ENCODE measurements around the gene N4BP2L2. TPM values are rescaled to one million over a fixed set of nuclear protein-coding genes. Genes with fewer than 3 reads are reported as not detected.

The N4BP2L2 gene
- total and polyA plus RNA-seq, 4 donors = 14.9 to 116 (median 76.7) TPM

GRCh38 chr13:32537580-32538142 lies 934 bp downstream of the N4BP2L2 start:
- peak overlapping the region; percentile 96 to 98 for H3K9ac ChIP-seq (ENCODE audit: low read depth in 1 of 2, low read length in 2 of 2)
- H3K4me1 ChIP-seq (ENCODE audit: control insufficient read depth in 4 of 4, insufficient read depth in 4 of 4, low read length in 3 of 4) = peaks cover 4 to 19% (median 11%) of the 10 kb centered on the region in 4 donors
- no peaks in the 10 kb centered on the region for H3K9me3 ChIP-seq (ENCODE audit: control insufficient read depth in 4 of 4, low read length in 3 of 4)
- H3K36me3 ChIP-seq (ENCODE audit: control insufficient read depth in 4 of 4, insufficient read depth in 3 of 4, low read depth in 1 of 4, low read length in 3 of 4) = peaks cover 2 to 10% (median 6%) of the 10 kb centered on the region in 4 donors
- H3K27ac ChIP-seq (ENCODE audit: low read depth in 1 of 2, low read length in 2 of 2) = peak overlapping the region; percentile 92 to 99
- no peaks in the 10 kb centered on the region for H3K27me3 ChIP-seq (ENCODE audit: control insufficient read depth in 4 of 4, insufficient read depth in 4 of 4, low read length in 3 of 4)
- TF ChIP-seq FOXA1 (IDR thresholded peaks at IDR 0.05) (no peak), RXRA (IDR thresholded peaks at IDR 0.05) (no peak), YY1 (IDR thresholded peaks at IDR 0.05) (no peak)
- 21% methylated on average over 22 of the region's 22 CpGs for WGBS
- peak; percentile 57 for DNase-seq (ENCODE audit: low spot score)
- H3K4me3 ChIP-seq (ENCODE audit: low read depth in 1 of 3, low read length in 3 of 3) = peak overlapping the region; percentile 67 to 98 (median 96)

- no peak overlapping the region for H3K27ac ChIP-seq (ENCODE audit: low read depth in 1 of 2, low read length in 2 of 2)
- H3K4me1 ChIP-seq (ENCODE audit: control insufficient read depth in 4 of 4, insufficient read depth in 4 of 4, low read length in 3 of 4) = peaks cover 4 to 32% (median 23%) of the 10 kb centered on the region in 4 donors
These were observed 2.8 kb downstream of the N4BP2L2 start for GRCh38 chr13:32535748-32536147.

More at GRCh38 chr13:32535748-32536147, 2.8 kb downstream of the N4BP2L2 start:
- no peak for DNase-seq (ENCODE audit: low spot score)
- TF ChIP-seq ZBTB33 (IDR thresholded peaks at IDR 0.05) (no peak), JUND (IDR thresholded peaks at IDR 0.05) (no peak), GABPA (IDR thresholded peaks at IDR 0.05 in 1 of 2, conservative IDR thresholded peaks at IDR 0.05 in 1 of 2) (no peak), FOXA2 (IDR thresholded peaks at IDR 0.05) (no peak), EGR1 (IDR thresholded peaks at IDR 0.05; ENCODE audit: low read depth in 2 of 2) (no peak), HNF4G (IDR thresholded peaks at IDR 0.05) (no peak), TAF1 (conservative IDR thresholded peaks at IDR 0.05) (no peak), HNF4A (conservative IDR thresholded peaks at IDR 0.05) (no peak), FOXA1 (IDR thresholded peaks at IDR 0.05) (no peak), REST (IDR thresholded peaks at IDR 0.05) (no peak)
- Histone ChIP-seq H3K9me3 (ENCODE audit: control insufficient read depth in 4 of 4, low read length in 3 of 4) (no peaks in the 10 kb centered on the region), H3K36me3 (ENCODE audit: control insufficient read depth in 4 of 4, insufficient read depth in 3 of 4, low read depth in 1 of 4, low read length in 3 of 4) (peaks cover 2 to 10% (median 6%) of the 10 kb centered on the region in 4 donors), H3K4me3 (ENCODE audit: low read depth in 1 of 3, low read length in 3 of 3) (no peak overlapping the region), H3K27me3 (ENCODE audit: control insufficient read depth in 4 of 4, insufficient read depth in 4 of 4, low read length in 3 of 4) (no peaks in the 10 kb centered on the region), H3K9ac (ENCODE audit: low read depth in 1 of 2, low read length in 2 of 2) (no peak overlapping the region)
- 97% methylated on average over 2 of the region's 2 CpGs for WGBS

All from liver (tissue), 9 donors.